GM19397 (cell line): ENCODE measurements around the gene CYP39A1.

Experiments
- ATAC-seq: cut with Tn5 transposase; IDR thresholded peaks from one replicate; pipeline ENCODE4 v1.9.1; 2021; ENCODE audit warnings: mild to moderate bottlenecking, moderate library complexity; ENCODE audit not compliant: unreplicated experiment

Gene CYP39A1

DNA sequence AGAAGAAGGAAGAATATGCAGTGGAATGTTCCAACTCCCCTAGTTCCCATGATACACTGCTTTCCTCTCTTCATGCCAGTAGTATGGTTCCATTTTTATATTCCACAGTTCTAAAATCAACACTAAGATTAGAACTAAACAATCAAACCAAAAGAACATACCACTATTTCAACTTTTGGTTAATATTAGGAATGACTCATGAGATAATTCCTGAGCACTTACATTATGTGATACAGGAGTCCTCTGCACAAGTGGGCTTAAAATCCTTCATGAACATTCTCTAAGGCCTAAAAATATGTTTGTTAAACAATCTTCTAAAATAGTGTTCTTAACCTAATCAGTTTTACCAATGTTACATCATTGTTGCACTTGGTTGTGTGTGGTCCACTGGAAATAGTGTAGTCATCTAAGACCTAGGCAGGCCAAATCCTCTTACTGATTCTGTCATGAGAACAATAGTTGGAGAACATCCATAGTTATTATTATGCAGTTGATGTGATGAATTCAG, 131.1 kb downstream of the CYP39A1 start:
- no peak for ATAC-seq

- ATAC-seq: no peak
These were observed 135.4 kb downstream of the CYP39A1 start for GRCh38 chr6:46517202-46517601.

GRCh38 chr6:46513533-46513932, 139.1 kb downstream of the CYP39A1 start:
- ATAC-seq: no peak

- no peak for ATAC-seq
These were observed 141.3 kb downstream of the CYP39A1 start for GRCh38 chr6:46511320-46511719.

DNA sequence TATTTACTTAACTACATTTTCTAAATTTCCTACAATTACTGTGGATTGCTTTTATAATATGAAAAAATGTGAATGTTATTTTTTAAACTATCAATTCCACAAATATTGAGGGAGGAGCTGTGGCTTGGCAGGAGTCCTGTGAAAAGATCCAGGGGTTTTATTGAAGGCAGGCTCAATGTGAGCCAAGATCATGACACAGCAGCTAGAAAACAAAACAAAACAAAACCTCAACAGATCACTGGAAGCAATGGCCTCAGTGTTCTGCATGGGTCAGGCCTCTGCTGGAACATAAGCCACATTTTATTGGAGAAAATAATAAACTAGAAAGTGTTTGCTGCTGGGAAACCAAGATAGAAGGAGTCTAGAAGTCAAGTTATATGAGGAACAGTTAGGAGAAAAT, 142.0 kb downstream of the CYP39A1 start:
- ATAC-seq: no peak

DNA sequence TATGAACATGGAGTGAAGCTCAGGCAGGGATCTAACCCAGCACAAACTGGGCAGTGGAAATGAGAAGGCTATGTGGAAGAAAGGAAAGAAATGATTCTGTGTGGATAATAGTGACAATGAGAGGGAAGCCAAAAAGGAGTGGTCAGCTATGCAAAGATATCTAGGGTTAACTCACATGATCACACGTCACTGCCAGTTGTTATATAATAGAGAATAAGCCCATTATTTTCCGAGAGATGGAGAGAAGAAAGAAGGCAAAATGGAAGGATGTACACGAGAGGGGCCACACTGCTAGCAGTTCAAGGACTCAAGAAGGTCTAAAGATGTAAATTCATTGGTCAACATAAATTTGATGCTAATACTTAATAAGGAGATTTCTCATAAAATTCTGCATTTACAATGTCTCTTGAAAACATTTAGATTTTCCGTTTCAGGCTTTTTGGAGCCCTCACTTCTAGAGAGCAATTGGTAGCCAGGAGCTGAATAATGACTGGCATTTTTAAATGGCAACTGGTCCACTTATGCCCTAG, 142.6 kb downstream of the CYP39A1 start:
- no peak for ATAC-seq

DNA sequence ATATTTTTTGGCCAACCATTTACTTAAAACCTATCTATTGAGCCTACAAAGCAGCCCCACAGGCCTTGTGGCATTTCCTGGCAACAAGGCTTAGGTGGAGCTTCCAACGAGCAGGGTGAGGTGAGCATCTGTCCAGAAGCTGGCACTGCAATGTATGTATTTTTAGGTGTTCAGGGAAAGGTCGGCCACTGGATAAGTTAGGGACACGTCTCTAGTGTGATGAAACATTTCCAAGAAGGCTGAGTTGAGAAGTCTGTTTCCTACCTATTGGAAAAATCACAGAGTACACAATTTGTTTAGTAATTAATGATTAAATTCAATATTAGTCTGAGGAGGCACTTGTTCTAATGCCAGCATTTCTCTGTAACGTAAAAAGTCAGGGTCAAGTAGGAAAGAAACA, 143.6 kb downstream of the CYP39A1 start:
- ATAC-seq: no peak

GRCh38 chr6:46507426-46507825, 145.2 kb downstream of the CYP39A1 start:
- ATAC-seq: no peak

DNA sequence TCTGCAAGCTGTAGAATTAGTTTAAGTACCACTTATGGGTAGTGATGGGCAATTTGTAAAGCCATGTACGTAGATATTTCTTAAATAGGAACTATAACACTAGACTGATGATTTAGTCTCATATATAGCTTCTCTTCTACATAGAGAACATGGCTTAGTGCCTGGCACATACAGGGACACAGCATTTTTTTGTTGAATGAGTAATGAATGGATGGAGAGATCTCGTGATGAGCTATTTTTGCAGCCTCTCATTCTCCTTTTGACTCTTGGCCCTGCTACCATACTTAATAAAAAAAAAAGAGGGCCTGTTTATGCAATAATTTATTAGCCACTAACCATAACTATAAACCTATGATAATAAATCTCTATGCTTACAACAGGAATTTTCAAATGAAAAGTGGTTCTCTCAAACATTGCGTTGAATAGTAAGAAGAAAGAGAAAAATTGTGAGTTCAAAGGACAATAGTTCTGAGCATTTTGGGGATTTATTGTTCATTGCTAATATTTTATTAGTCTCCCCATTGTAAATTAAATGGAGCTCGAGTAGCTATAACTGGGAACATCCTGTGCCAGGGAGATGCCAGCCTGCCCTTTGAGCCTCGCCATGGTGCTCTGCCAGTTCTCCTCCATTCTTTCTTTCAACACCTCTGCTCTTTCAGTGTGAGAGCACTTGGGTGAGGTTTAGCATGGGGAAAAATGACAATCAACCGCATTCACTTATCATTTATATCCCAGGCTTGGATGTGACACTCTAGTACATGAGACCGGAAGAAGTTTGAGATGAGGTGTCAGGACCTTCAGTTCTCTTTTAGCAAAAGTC, 146.7 kb downstream of the CYP39A1 start:
- no peak for ATAC-seq

GRCh38 chr6:46504242-46504641, 148.4 kb downstream of the CYP39A1 start:
- ATAC-seq: no peak

GRCh38 chr6:46502486-46503119, 150.0 kb downstream of the CYP39A1 start:
- ATAC-seq: no peak

DNA sequence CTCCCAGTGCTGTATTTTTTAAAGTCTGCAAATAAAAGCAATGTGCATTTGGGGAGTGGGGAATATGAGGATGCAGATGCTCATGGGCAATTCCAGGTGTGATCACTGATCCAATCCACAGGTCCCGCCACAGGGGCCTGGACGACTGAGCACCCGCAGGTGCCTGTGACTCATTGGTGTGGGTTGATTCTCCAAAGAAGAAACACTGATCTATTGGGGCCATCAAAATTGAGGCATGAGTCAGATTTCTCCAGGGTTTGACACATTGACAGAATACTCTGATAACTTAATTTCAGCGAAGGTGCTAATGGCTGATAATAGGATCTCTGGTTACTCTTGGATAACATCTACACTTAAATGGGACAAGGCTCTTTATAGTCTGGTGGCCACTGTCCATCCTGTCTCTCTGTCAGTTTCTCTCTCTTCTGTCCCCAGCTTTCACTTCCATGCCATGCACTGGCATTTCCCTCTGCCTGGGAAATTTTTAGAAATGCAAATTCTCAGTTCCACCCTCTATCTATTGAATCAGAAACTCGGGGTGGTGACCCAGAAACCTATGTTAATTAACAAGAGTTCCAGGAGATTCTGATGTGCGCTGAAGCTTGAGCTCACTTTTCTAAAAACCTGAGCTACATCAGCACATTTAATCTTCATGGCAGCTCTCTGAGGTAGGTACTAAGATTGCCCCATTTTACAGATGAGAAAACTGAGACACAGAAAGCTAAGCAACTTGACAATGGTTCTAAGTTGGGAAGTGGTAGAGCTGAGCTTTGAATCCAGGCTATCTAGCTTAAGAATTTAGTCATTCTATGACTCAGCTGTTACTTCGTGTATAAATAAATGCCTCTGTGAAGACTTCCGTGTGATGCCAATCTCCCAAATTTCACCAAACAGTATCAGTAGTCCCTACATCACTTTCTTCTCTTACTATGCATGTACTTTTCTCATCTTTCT, 151.2 kb downstream of the CYP39A1 start:
- no peak for ATAC-seq

DNA sequence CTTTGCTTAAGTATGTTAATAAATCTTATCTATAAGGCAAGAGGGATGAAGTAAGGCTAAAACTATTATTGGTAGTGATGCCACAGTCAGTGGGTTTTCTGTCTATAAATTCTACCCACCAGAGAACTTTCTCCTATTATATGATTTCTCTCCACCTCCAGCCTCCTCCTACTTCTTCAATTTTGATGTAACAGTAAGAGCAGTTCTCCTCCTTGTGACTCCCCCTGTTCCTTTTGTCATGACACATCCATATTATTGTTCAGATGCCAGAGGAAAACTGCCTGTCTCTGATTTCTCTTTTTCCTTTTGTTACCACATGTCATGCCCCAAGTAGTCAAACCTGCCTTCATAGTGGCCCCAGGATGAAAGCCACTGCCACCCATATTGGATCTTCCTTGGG, 152.2 kb downstream of the CYP39A1 start:
- ATAC-seq: no peak
